ENCODE results near the gene BAHD1. TPM values are rescaled to one million over a fixed set of nuclear protein-coding genes. Genes with fewer than 3 reads are reported as not detected.

Gene BAHD1
- total RNA-seq, 1 donor from 2014 or later: 23.9 TPM

DNA sequence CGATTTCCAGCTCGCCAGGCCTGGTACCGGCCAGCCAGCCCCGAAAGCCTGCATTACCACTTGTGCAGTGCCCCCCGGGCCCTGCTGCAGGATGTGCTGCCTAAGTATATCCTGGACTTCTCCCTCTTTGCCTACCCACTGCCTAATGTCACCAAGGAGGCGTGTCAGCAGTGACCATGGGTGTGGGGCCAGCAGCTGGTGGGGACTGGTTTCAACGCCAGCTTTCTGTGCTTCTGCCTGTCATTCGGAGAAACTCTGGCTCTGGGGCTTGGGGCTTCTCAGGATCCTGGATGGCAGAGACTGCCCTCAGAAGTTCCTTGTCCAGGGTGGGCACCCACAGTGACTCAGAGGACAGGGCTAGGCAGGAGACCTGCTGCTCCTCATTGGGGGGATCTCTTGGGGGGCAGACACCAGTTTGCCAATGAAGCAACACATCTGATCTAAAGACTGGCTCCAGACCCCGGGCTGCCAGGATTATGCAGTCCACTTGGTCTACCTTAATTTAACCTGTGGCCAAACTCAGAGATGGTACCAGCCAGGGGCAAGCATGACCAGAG lies 31.5 kb downstream of the BAHD1 start:
- Mint-ChIP-seq H3K4me1 (peaks cover 22% of the 10 kb centered on the region), H3K9me3 (no peaks in the 10 kb centered on the region), H3K36me3 (no peaks in the 10 kb centered on the region), H3K27me3 (ENCODE audit: low read depth) (no peaks in the 10 kb centered on the region), H3K27ac (no peak overlapping the region), H3K4me3 (peak overlapping the region; percentile 84)
- TF ChIP-seq, protein P1, sequence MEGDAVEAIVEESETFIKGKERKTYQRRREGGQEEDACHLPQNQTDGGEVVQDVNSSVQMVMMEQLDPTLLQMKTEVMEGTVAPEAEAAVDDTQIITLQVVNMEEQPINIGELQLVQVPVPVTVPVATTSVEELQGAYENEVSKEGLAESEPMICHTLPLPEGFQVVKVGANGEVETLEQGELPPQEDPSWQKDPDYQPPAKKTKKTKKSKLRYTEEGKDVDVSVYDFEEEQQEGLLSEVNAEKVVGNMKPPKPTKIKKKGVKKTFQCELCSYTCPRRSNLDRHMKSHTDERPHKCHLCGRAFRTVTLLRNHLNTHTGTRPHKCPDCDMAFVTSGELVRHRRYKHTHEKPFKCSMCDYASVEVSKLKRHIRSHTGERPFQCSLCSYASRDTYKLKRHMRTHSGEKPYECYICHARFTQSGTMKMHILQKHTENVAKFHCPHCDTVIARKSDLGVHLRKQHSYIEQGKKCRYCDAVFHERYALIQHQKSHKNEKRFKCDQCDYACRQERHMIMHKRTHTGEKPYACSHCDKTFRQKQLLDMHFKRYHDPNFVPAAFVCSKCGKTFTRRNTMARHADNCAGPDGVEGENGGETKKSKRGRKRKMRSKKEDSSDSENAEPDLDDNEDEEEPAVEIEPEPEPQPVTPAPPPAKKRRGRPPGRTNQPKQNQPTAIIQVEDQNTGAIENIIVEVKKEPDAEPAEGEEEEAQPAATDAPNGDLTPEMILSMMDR (IDR thresholded peaks at IDR 0.05; ENCODE audit: unreplicated experiment): no peak
- DNase-seq (ENCODE audit: low spot score in 2 of 2, unreplicated experiment in 2 of 2): no peak

DNA sequence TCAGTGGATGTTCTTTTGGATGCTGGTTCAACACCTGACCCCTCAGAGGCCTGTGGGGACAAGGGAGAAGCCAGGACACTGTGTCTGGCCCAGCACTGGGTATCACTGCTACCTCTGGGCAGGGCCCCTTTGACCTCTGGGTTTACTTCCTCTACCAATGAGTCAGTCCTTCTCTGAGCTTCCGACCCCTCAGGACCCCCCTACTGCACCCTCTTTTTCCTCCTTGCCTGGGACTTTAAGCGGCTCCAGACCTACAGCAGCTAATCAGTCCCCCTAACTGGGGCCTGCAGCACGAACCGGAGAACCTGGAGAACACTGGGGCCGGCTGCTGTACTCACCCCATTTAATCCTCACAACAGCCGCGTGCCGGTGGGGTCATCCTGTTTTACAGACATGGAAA lies 33.8 kb downstream of the BAHD1 start:
- Mint-ChIP-seq H3K4me3 (no peak overlapping the region), H3K4me1 (peaks cover 24% of the 10 kb centered on the region), H3K36me3 (no peaks in the 10 kb centered on the region), H3K27ac (no peak overlapping the region), H3K27me3 (ENCODE audit: low read depth) (peaks cover 2% of the 10 kb centered on the region), H3K9me3 (no peaks in the 10 kb centered on the region)
- DNase-seq (ENCODE audit: low spot score in 2 of 2, unreplicated experiment in 2 of 2): no peak
- TF ChIP-seq, protein P1 (IDR thresholded peaks at IDR 0.05; ENCODE audit: unreplicated experiment): no peak

DNA sequence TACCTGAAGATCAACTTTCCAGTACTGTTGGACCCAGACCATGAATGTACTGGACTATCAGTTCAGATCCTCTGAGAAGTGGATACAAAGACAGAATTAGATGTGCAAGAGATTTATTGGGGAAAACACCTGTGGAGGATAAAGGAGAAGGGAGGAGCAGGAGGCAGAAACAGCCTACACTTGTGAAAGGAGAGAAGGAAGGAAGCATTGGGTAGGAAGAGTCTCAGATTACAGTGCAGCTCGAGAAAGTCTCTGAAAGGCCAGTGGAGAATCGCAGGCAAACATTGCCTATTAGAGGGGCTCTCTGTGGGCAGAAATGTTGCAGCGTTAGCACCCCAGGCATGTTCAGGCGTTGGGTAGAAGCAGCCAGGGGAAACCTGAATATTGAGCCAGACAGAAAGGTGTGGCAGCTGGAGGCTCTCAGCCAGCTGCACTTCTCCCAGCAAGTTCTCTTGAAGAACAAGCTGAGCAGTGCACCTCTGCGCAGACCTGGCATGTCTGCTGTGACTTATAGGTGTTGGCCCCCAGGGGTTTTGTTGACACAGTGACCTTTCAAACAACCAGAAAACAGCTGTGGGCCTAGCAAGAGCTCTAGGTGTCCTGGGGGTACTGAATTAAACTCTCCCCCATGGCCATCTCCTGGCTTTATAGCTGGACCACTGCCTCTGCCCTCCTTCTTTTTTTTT lies 37.0 kb downstream of the BAHD1 start:
- DNase-seq (ENCODE audit: low spot score in 2 of 2, unreplicated experiment in 2 of 2): no peak
- H3K4me1 Mint-ChIP-seq: peaks cover 5% of the 10 kb centered on the region
- peaks cover 7% of the 10 kb centered on the region for H3K27me3 Mint-ChIP-seq (ENCODE audit: low read depth)
- H3K27ac Mint-ChIP-seq: no peak overlapping the region
- TF ChIP-seq, protein P1 (IDR thresholded peaks at IDR 0.05; ENCODE audit: unreplicated experiment): no peak
- H3K4me3 Mint-ChIP-seq: no peak overlapping the region
- H3K36me3 Mint-ChIP-seq: no peaks in the 10 kb centered on the region
- no peaks in the 10 kb centered on the region for H3K9me3 Mint-ChIP-seq

DNA sequence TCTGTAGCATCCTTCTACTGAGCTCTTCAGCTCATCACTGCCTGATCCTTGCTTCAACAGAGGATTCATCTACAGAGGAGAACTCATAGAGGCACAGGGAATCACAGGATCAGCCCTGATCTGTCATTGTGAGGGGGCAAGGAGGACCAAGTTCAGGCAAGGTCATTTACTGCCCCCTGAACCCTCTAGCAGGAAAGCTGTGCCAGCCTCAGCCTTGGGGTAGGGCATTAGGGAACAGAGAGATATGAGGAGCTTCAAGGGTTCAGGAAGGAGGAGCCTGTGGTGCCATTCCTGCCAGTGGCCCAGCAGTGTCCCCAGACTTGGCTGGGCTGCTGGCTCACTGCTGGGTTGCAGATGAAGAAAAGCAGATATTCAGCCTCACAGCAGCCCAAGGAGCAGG lies 38.3 kb downstream of the BAHD1 start:
- Mint-ChIP-seq H3K27me3 (ENCODE audit: low read depth) (peaks cover 7% of the 10 kb centered on the region), H3K4me3 (no peak overlapping the region), H3K27ac (no peak overlapping the region), H3K36me3 (no peaks in the 10 kb centered on the region), H3K9me3 (no peaks in the 10 kb centered on the region), H3K4me1 (peaks cover 3% of the 10 kb centered on the region)
- TF ChIP-seq, protein P1 (IDR thresholded peaks at IDR 0.05; ENCODE audit: unreplicated experiment): no peak
- no peak for DNase-seq (ENCODE audit: low spot score in 2 of 2, unreplicated experiment in 2 of 2)

DNA sequence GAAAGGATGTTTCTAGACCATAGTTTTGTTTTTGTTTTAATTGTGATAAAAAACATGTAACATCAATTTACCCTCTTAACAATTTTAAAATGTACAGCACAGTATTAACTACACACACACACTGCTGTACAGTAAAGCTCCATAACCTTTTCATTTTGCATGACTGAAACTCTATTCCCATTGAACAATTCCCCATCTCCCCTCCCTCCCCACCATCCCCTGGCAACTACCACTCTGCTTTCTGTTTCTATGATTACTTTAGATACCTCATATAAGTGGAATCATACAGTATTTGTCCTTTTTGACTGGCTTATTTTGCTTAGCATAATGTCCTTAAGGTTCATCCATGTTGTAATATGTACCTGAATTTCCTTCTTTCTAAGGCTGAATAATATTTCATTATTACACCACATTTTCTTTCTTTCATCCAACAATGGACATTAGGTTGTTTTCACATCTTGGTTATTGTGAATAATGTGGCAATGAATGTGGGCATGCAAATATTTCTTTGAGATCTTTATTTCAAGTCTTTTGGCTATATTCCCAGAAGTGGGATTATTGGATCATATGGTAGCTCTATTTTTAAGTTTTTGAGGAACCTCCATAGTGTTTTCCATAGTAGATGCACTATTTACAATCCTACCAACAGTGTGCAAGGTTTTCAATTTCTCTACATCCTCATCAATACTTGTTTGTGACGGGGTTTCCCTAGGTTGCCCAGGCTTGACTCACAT lies 40.8 kb downstream of the BAHD1 start:
- Mint-ChIP-seq H3K27me3 (ENCODE audit: low read depth) (peaks cover 8% of the 10 kb centered on the region), H3K27ac (no peak overlapping the region), H3K4me3 (no peak overlapping the region), H3K4me1 (peaks cover 3% of the 10 kb centered on the region), H3K9me3 (no peaks in the 10 kb centered on the region), H3K36me3 (no peaks in the 10 kb centered on the region)
- TF ChIP-seq, protein P1 (IDR thresholded peaks at IDR 0.05; ENCODE audit: unreplicated experiment): no peak
- DNase-seq (ENCODE audit: low spot score in 2 of 2, unreplicated experiment in 2 of 2): no peak

Data from mesothelial cell of epicardium (in vitro differentiated cells).